Neural progenitor cell (in vitro differentiated cells): ENCODE data around the gene LRP2.

ENCODE experiments used
- CTCF ChIP-seq: fragments of 200-600 bp; sonication (generic); IDR thresholded peaks from 2 replicates; pipeline ENCODE4 v1.5.1; 2017; ENCODE audit warnings: antibody characterized with exemption, mild to moderate bottlenecking
- EZH2 ChIP-seq: fragments of 200-600 bp; sonication (generic); IDR thresholded peaks from 2 replicates; pipeline ENCODE4 v1.6.1; 2017; ENCODE audit warnings: antibody characterized with exemption, mild to moderate bottlenecking, moderate library complexity
- EZH2phosphoT487 ChIP-seq: fragments of 200-600 bp; sonication (generic); IDR thresholded peaks from 2 replicates; pipeline ENCODE4 v1.6.1; 2017; ENCODE audit warnings: antibody characterized with exemption

- TF ChIP-seq CTCF (no peak), EZH2 (no peak), EZH2phosphoT487 (no peak)
These were observed 216.1 kb downstream of the LRP2 start for GRCh38 chr2:169146220-169146619.
